Measurements from ENCODE around the gene RBM5.

The RBM5 gene

GRCh38 chr3:50121072-50122032 lies 32.6 kb downstream of the RBM5 start:
- no peak overlapping the region for H3K27ac ChIP-seq

GRCh38 chr3:50122071-50122470 lies 33.4 kb downstream of the RBM5 start:
- no peak overlapping the region for H3K27ac ChIP-seq
- TF ChIP-seq ZFX (IDR thresholded peaks at IDR 0.05) (no peak), CTCF (conservative IDR thresholded peaks at IDR 0.05) (no peak)

More at GRCh38 chr3:50121072-50122032, 32.6 kb downstream of the RBM5 start:
- no peak for TF ChIP-seq ZFX (IDR thresholded peaks at IDR 0.05)
- TF ChIP-seq CTCF (conservative IDR thresholded peaks at IDR 0.05) = peak; percentile 82

GRCh38 chr3:50122661-50123391 lies 34.1 kb downstream of the RBM5 start:
- no peak overlapping the region for H3K27ac ChIP-seq
- no peak for TF ChIP-seq ZFX (IDR thresholded peaks at IDR 0.05)
- no peak for TF ChIP-seq CTCF (conservative IDR thresholded peaks at IDR 0.05)

- no peak for TF ChIP-seq ZFX (IDR thresholded peaks at IDR 0.05)
- no peak for TF ChIP-seq CTCF (conservative IDR thresholded peaks at IDR 0.05)
- H3K27ac ChIP-seq = no peak overlapping the region
Measured at GRCh38 chr3:50123394-50124051, 34.8 kb downstream of the RBM5 start.

GRCh38 chr3:50124052-50124799 lies 35.5 kb downstream of the RBM5 start:
- no peak for TF ChIP-seq CTCF (conservative IDR thresholded peaks at IDR 0.05)
- no peak for TF ChIP-seq ZFX (IDR thresholded peaks at IDR 0.05)
- H3K27ac ChIP-seq = no peak overlapping the region

GRCh38 chr3:50124800-50125178 lies 36.1 kb downstream of the RBM5 start:
- H3K27ac ChIP-seq = no peak overlapping the region
- no peak for TF ChIP-seq ZFX (IDR thresholded peaks at IDR 0.05)
- TF ChIP-seq CTCF (conservative IDR thresholded peaks at IDR 0.05) = no peak

Measured in C4-2B (cell line).